GM21786 (cell line): ENCODE results near the gene PROM2.
"Not testable (repeated sequence)": the region's sequence is repeated elsewhere in the genome, so short reads cannot be mapped to it uniquely, and the experiment has no call there.

Experiments used
- ATAC-seq: cut with Tn5 transposase; IDR thresholded peaks from one replicate; pipeline ENCODE4 v1.9.1; 2021; ENCODE audit not compliant: unreplicated experiment

Gene PROM2, protein sequence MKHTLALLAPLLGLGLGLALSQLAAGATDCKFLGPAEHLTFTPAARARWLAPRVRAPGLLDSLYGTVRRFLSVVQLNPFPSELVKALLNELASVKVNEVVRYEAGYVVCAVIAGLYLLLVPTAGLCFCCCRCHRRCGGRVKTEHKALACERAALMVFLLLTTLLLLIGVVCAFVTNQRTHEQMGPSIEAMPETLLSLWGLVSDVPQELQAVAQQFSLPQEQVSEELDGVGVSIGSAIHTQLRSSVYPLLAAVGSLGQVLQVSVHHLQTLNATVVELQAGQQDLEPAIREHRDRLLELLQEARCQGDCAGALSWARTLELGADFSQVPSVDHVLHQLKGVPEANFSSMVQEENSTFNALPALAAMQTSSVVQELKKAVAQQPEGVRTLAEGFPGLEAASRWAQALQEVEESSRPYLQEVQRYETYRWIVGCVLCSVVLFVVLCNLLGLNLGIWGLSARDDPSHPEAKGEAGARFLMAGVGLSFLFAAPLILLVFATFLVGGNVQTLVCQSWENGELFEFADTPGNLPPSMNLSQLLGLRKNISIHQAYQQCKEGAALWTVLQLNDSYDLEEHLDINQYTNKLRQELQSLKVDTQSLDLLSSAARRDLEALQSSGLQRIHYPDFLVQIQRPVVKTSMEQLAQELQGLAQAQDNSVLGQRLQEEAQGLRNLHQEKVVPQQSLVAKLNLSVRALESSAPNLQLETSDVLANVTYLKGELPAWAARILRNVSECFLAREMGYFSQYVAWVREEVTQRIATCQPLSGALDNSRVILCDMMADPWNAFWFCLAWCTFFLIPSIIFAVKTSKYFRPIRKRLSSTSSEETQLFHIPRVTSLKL

DNA sequence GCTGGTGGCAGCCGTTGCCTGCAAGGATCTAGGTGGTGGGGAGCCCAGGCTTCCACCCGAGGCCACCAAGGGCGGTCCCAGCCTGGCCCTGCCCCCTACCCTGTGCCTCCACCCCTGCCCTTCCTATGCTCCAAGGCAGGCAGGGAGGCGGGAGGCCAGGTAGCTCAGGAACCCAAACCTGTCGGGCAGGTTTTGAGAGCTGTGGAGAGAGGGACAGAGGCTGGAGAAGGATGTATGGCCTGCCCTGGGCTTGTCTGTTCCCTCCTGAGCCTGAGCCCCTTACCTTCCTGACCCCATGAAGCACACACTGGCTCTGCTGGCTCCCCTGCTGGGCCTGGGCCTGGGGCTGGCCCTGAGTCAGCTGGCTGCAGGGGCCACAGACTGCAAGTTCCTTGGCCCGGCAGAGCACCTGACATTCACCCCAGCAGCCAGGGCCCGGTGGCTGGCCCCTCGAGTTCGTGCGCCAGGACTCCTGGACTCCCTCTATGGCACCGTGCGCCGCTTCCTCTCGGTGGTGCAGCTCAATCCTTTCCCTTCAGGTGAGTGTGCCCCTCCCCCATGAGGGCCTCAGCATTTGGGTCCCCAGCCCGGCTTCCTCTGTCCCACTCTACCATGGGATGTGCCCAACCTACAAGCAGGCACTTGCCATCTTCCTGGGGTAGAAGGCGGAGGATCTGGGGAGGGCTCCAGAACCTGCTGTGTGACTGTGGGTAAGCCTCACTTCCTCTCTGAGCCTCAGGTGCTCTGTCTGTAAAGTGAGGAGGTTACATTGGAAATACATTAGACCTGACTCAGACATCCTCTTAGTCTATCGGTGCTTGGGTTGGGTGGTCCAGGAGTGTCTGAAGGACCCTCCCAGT is at the start of gene PROM2:
Gene PROM2 (plus strand): TSS at position 159 of the 860 bp plus-strand sequence. CDS start 137 bp downstream, at position 296.
- ATAC-seq: no peak

DNA sequence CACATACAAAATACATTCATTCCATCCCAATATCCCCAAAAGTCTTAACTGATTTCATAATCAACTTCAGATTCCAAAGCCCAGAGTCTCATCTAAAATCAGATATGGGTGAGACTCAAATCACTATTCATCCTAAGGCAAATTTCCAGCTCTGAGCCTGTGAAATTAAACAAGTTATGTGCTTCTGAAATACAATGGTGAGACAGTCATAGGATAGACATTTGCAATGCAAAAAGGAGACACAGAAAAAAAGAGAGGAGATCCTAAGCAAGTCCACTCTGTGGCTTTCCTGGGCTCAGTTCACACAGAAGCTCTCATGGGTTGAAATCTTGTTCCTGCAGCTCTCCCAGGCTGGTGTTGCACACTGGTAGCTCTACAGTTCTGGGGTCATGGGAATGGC is 48.6 kb upstream of the PROM2 start:
- ATAC-seq: no peak

DNA sequence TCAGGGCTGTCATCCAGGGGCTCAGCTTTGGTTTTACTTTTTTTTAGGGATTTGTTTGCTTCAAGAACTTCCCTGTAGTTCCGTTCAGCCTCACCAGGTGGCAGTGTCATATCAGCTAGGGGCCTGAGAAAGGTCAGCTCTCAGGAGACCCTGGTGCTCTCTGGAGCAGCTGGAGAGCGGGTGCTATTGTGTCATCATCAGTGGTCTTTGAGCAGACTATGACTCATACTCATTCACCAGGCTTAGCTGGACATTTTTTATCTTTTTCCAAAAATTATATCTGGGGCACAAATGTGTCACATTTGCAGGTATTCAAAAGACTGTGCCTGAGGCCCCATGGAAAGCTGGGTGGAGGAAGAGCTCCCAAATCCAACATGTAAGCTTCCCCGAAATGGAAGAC is 42.5 kb upstream of the PROM2 start:
- no peak for ATAC-seq

DNA sequence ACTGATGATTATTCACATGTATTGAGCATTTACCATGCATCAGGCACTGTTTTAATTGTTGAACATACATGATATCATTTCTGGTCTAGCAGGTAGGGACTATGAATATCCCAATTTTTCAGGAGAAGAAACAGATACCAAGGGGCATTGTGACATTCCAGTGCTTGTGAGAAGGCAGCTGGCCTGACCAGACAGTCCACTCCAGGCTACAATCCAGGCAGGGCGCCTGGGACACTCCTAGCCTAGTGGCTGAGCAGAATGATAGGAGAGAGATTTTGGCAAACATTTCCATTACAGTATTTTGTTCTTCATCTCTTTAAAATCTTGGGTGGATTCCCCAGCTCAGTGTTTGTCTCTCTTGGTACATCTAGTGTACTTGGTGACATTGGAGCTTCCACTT is 42.0 kb upstream of the PROM2 start:
- ATAC-seq: no peak

DNA sequence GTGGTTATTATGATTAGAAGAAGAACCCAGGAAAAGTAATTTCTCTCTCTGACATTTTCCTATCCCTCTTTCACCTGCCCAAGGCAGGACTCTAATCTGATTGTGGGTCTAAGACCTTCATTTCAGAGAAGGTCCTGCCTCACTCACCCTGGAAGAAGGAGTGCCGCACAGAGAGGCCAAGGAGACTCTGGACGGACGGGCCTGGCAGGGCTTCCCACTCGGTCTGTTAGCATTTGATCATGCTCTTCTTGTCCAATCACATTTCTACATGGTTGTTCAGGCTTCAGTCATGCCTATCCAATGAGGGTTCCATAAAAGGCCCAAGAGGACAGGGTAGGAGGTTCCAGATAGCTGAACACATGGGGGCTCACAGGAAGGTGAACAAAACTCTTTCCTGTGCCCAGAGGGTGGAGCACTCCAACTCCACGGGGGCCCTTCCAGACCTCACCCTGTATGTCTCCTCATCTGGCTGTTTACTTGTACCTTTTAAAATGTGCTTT is 39.9 kb upstream of the PROM2 start:
- ATAC-seq: no peak

DNA sequence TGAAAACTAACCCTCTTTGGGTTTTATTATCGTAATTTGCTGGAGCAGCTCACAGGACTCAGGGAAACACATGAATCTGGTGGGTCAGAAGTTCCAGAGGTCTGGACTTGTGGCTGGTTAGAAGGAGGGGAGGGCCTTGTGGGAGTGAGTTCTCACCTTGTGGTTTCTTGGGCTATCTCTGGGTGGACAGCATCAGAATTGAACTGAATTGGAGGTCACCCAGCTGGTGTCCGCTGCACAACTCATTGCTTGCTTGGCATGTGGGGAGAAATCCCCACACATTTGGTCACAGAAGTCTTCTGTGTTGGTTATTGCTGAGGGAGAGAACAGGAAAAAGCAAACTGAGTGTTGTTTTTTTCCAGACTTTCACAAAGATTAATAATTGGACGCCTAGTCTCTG is 39.4 kb upstream of the PROM2 start:
- ATAC-seq: no peak

DNA sequence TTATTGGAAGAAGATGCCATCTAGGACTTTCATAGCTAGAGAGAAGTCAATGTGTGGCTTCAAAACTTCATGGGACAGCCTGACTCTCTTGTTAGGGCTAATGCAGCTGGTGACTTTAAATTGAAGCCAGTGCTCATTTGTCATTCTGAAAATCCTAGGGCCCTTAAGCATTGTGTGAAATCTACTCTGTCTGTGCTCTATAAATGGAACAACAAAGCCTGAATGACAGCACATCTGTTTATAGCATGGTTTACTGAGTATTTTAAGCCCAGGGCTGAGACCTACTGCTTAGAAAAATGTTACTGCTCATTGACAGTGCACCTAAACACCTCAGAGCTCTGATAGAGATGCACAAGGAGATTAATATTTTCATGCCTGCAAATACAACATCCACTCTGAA is 36.1 kb upstream of the PROM2 start:
- no peak for ATAC-seq

DNA sequence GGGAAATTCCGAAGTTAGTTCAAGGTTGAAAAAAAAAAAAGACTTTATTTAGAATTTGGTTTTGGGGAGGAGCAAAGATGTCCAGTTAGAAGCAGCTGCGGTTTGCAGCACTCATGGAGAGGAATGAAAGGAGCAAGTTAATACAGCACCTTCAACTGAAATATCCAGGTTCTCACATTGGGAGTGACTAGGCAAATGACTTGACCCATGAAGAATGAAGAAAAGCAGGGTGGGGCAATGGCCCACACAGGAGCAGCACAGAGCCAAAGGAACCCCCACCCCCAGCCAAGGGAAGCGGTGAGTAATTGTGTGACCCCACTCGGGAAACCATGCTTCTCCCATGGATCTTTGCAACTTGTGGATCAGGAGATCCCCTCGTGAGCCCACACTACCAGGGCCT is 34.2 kb upstream of the PROM2 start:
- ATAC-seq: no peak

DNA sequence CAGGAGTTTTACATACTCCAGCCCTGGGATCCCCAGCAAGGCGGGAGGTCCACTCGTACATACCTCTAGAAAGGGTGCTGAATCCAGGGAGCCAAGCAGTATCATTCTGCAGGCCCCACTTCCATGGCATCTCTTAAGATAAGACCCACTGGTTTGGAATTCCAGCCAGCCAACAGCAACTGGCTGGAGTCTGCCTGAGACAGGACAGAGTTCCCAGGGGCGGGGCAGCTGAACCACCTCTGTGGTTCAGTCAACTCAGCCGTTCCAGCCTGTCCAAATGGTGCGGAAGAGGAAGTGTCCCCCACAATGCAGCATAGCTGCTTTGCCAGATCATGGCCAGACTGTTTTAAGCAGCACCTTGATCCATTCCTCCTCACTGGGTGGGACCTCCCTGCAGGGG is 33.7 kb upstream of the PROM2 start:
- no peak for ATAC-seq

DNA sequence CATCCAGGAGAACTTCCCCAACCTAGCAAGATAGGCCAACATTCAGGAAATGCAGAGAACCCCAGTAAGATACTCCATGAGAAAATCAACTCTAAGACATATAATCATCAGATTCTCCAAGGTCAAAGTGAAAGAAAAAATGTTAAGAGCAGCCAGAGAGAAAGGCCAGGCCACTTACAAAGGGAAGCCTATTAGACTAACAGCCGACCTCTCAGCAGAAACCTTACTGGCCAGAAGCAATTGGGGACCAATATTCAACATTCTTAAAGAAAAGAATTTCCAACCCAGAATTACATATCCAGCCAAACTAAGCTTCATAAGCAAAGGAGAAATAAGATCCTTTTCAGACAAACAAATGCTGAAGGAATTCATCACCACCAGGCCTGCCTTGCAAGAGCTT is 32.2 kb upstream of the PROM2 start:
- ATAC-seq: not testable (repeated sequence)

DNA sequence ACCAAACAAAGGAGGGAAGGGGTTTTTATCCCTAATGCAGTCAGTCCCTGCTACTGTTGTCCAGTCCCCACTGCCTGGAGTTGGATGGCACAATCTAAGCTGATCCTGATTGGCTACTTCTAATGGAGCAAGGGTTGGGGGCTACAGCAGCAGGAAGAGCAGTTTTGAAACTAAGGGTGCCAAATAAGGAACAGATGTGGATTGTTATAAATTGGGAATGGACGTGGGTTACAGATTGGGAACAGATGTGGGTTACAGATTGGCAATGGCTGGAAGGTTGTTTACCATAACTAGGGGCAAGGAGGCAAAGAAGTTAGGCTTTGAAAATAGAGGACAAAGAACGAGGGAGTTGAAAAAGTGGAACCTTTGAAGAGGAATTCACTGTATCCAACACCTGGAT is 16.0 kb upstream of the PROM2 start:
- ATAC-seq: no peak

DNA sequence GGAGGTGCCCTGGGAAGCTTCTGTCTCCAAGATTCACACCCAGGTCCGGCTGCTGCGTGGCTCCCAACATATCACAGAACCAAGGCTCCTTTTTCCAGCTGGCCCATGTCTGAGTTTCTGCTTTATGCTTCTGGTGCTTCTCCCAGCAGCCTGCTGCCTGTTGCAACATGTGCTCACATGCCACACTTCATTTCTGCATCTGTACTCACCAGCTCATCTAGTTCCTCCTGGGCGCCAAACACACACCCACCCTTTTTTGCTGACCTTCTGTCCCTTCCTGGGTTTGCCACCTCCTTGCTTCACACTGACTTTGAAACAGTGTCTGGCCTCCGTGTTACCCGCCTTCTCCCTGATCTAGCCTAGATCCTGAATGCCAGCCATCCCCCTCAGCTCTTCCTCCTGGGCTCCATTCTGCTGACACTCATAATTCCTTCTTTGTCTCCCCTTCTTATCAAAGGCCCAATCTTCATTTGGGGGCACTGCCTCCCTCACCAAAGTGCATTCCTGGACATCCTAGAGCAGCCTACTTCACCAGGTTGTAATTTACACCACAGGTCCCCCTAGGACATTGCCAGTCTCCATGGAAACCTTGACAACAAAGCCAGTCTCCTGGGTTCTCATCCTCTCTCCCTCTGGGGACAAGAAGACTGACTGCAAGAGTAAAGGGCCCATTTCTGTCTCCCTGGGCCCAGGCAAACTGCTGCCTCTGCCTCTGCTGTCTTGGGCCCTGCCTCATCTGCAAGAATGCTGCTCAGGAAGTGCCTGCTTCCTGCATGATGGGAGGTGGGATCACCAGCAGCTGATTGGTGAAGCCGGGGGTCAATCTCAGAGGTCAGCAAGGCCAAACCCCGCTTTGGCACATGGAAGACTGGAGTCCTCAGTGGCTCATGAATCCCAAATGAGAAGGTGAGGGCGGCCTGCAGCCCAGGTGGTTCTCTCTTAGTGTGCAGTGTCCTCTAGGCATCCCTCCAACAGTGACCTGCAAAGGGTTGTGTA is 13.9 kb upstream of the PROM2 start:
- no peak for ATAC-seq

DNA sequence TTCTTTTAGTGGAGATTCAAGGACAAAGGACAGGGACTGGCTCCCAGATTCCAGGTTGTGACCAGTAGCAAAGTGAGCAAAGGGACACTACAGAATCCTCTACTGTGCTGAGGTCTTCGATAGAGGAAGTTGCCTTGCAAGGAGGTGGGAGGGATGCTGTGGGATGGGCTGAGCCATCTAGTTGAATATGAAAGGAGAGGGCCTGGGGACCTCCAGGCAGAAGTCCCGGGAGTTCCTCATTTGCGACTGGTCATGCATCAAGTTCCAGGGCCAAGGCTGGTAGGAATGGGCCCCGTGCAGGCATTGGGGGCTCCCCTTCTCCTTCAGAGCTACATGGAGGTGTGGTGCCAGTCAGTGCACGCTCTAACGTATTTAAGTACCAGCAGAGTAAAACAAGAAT is 12.6 kb upstream of the PROM2 start:
- no peak for ATAC-seq

DNA sequence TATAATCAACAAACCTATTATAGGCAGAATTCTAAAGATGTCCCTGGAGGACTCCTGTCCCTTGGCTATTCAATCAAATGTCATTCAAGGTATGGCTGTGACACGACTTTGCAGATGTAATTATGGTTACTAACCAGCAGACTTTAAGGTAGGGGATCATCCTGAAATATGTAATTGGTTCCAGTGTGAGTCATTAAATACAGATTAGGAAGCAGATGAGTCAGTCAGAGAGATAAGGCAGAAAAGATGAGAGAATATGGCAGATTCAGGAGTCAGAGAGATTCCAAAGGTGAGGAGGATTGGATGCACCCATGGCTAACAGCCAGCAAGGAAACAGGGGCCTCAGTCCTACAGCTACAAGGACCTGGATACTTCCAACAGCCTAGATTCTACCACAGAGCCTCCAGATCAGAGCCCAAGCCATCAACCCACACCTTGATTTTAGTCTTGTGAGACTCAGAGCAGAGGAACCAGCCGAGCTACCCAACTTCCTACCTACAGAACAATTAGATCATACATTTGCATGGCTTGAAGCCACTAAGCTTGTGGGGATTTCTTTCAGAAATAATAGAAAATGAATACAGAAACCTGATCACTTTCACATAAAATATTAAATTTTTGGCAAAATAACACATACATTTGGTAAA is 11.2 kb upstream of the PROM2 start:
- no peak for ATAC-seq

DNA sequence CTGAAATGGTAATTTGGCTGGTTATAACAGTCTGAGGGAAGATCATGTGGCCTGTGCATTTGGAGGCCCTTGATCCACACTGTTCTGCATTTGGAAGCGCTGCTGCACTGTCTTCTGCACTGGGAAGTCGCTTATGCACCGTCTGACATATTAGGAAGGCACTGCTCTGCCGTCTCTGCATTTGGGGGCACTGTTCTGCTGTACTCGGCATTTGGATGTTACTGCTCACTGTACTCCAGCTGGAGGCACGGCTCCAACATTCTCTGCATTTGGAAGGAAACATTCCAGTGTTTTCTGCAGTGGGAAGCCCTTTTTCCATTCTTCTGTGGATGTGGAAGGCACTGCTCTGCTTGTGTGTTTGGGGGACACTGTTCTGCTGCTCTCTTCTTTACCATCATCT is 9.6 kb upstream of the PROM2 start:
- ATAC-seq: no peak

DNA sequence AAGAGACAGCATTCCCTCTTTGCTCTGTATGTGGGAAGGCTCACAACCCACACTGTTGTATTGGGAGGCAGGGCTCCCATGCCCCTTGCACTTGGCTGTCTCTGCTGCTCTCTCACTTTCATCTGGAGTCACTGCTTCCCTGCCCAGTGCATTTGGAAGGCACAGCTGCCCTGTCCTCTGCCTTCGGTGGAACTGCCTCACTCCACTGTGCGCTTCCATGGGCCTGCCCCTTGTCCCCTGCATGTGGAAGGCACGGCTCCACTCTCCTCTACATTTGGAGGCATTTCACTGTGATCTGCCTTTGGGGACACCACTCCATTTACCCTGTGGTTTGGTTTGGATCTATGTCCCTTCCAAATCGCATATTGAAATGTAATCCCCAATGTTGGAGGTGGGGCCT is 9.1 kb upstream of the PROM2 start:
- no peak for ATAC-seq

DNA sequence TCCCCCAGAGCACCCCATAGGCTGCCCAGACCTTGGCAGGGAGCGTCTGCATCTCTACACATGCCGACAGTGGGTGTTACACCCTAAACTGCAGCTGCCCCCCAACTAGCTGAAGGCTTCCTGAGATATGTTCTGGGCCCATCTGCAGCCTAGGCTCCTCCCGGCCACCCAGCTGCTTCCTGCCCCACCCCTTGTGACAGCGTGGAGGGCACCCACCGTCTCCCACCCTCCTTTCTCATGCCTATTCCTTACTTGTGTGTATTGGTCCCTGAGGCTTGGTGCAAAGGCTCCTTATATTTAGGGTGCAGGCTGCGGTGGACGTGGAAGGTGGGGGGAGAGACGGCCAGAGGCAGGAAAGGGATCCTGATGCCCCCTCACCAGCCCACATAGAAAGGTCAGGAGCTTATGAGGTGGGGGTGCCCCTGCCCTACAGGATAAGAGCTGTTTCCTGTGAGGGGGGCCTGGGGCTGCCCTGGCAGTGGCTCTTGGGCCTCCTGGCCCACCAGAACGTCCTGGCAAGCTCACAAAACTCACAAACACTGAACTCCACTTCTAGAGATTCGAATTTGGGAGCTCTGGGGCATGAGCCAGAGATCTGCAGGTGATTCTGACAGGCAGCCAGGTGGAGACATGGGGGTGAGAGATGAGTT is 7.3 kb upstream of the PROM2 start:
- ATAC-seq: no peak

DNA sequence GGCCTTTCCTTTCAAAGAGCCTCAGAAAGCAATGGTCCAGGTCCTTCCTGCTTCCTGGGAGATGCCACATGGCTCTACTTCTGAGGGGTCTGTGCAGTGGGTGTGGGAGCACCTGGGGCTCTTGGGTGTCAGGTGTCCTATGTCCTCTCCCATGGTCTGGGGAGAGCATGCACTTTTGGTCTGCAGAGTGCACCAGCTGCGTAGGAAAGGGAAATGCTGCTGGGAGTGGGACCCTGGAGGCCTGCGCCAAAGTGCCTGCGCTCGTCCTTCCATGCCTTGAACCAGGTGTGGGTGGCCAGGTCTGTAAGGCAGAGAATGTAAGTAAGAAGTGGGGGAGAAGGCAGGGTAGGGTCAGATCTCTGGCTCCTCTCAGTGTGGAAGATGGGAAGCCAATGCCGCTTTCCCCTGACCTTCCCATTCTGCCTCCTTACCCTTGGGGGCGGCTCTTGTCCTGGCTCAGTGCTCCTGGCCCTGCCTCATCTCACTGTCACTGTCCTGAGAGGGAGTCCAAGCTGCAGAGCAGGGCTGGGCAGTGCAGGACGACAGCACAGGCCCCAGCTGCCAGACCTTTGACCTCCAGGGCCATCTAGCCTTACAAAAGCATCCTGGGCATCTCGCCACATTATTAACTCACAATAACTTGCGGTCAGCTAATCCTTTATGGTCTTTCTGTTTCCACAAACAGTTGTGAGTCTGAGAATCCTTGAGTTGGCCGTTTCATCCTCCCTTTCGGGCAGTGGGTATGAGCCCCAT is 6.6 kb upstream of the PROM2 start:
- ATAC-seq: no peak
